Erythroblast (primary cell): ENCODE measurements around the gene COA8.

Experiments used
- GATA1 ChIP-seq: IDR thresholded peaks from 2 replicates; pipeline ENCODE4 v1.6.1; 2011; ENCODE audit warnings: low read depth, mild to moderate bottlenecking, control low read depth, low read length, moderate library complexity
- POLR2A ChIP-seq: IDR thresholded peaks from 2 replicates; pipeline ENCODE4 v1.6.1; 2011; ENCODE audit warnings: mild to moderate bottlenecking, low read length

DNA sequence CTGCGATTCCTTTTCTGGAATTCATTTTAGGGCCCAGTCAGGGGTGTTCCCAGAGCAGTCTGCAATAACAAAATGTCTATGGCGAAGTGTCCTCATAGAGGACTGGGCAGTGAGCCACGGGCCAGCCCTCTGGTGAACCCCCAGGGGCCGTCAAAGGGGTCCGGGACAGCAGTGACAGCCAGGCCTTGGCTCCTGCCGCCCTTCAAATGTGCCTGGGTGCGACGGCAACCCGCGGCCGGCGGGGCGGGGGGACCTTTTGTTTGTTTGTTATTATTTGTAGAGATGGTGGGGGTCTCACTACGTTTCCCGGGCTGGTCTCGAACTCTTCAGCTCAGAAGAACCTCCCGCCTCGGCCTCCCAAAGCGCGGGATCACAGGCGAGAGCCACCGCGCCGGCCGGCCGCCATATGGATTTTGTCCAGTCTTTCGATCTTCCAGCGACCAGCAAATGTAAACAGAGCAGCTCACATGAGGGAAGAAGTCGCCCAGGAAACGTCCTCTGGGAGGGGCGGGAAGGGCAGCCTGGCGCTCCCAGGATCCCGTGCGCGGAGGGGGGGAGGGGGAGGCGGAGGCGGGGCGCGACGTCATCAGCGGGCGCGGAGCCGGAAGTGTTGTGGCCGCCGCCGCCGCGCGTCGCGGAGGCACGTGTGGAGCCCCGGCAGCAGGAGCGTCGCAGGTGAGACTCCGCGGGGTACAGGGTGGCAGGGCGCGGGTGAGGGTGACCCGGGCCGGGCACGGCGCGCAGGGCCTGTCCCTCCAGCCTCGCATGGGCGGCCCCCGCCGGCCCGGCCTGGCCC lies 34.0 kb upstream of the COA8 start, which contains the start of gene TRMT61A:
- TF ChIP-seq POLR2A (no peak), GATA1 (no peak)
